GM12878 (cell line): ENCODE data around the gene FILIP1L. TPM values are rescaled to one million over a fixed set of nuclear protein-coding genes. Genes with fewer than 3 reads are reported as not detected.

ENCODE experiments used
- CEBPB ChIP-seq, 2 experiments: fragments of 150-350 bp in 1 of 2; IDR thresholded peaks; 2 replicates each; pipeline ENCODE4 v1.6.1; 2012 to 2014; ENCODE audit warnings: low read depth in 2 of 2, low read length in 2 of 2, borderline replicate concordance in 1 of 2, inconsistent platforms in 1 of 2
- EGR1 ChIP-seq, 2 experiments: IDR thresholded peaks; 1 replicate in 1 of 2; 2 replicates in 1 of 2; pipeline ENCODE4 v1.6.1; 2011 to 2012; ENCODE audit warnings: low read depth in 2 of 2, low read length in 2 of 2, borderline replicate concordance in 1 of 2, mild to moderate bottlenecking in 1 of 2, moderate library complexity in 1 of 2
- GABPA ChIP-seq: IDR thresholded peaks from 2 replicates; pipeline ENCODE4 v1.6.1; 2014; ENCODE audit warnings: antibody characterized with exemption, low read depth, mild to moderate bottlenecking, inconsistent platforms
- GATAD2B ChIP-seq: fragments of 450-650 bp; conservative IDR thresholded peaks from 2 replicates; pipeline ENCODE4 v1.6.1; 2017; ENCODE audit warnings: low read depth, mild to moderate bottlenecking, moderate library complexity
- HDAC2 ChIP-seq: fragments of 200-600 bp; sonication (generic); IDR thresholded peaks from 2 replicates; pipeline ENCODE4 v1.6.1; 2017
- IKZF2 ChIP-seq, 2 experiments: fragments of 450-650 bp; IDR thresholded peaks; 2 replicates each; pipeline ENCODE4 v1.6.1; 2017; ENCODE audit warnings: mild to moderate bottlenecking in 2 of 2, moderate library complexity in 2 of 2
- MEF2A ChIP-seq: IDR thresholded peaks from 2 replicates; pipeline ENCODE4 v1.6.1; 2011; ENCODE audit warnings: low read depth, mild to moderate bottlenecking, low read length, moderate library complexity; ENCODE audit not compliant: insufficient read depth
- MYB ChIP-seq: fragments of 150-350 bp; IDR thresholded peaks from 2 replicates; pipeline ENCODE4 v1.6.1; 2014; ENCODE audit warnings: mild to moderate bottlenecking, low read depth, low read length, borderline replicate concordance
- POLR2AphosphoS2 ChIP-seq: IDR thresholded peaks from 2 replicates; pipeline ENCODE4 v1.6.1; 2011; ENCODE audit warnings: low read depth, mild to moderate bottlenecking, low read length, improper control_type of control experiment, moderate library complexity
- RELA ChIP-seq: fragments of 450-650 bp; IDR thresholded peaks from 2 replicates; pipeline ENCODE4 v1.8.0; 2014; ENCODE audit warnings: borderline replicate concordance; ENCODE audit not compliant: partially characterized antibody
- SMAD5 ChIP-seq: IDR thresholded peaks from 2 replicates; pipeline ENCODE4 v1.6.1; 2016; ENCODE audit warnings: antibody characterized with exemption, low read depth
- SRF ChIP-seq, 2 experiments: IDR thresholded peaks; 2 replicates each; pipeline ENCODE4 v1.6.1; 2011; ENCODE audit warnings: low read depth in 2 of 2, low read length in 2 of 2, mild to moderate bottlenecking in 1 of 2, moderate library complexity in 1 of 2
- STAT1 ChIP-seq: fragments of 450-650 bp; conservative IDR thresholded peaks from 2 replicates; pipeline ENCODE4 v1.6.1; 2014; ENCODE audit warnings: antibody characterized with exemption, mild to moderate bottlenecking
- WRNIP1 ChIP-seq: IDR thresholded peaks from 2 replicates; pipeline ENCODE4 v1.6.1; 2011; ENCODE audit warnings: low read depth, low read length, improper control_type of control experiment, borderline replicate concordance
- ZNF384 ChIP-seq: IDR thresholded peaks from 2 replicates; pipeline ENCODE4 v1.6.1; 2012; ENCODE audit warnings: low read depth, mild to moderate bottlenecking, low read length, improper control_type of control experiment, borderline replicate concordance
- ZZZ3 ChIP-seq: IDR thresholded peaks from 2 replicates; pipeline ENCODE4 v1.6.1; 2011; ENCODE audit warnings: low read depth; ENCODE audit not compliant: control insufficient read depth, insufficient read length
- polyA plus RNA-seq, 11 experiments: library from polyadenylated mRNA; depleted of rRNA in 4 of 11; unstranded in 6 of 11; stranded (reverse) in 5 of 11; fragments of >200 nt; fragmentation: Nextera tagmentation in 4 of 11; fragmentation: Illumina TruSeq in 1 of 11; extraction: Ambion mirVana in 4 of 11; extraction: Trizol in 1 of 11; gene quantifications; 1 replicate in 1 of 11; 2 replicates in 10 of 11; pipeline versions ENCODE4 v1.2.1 to v1.2.3, GENCODE V29; 2011 to 2016; ENCODE audit warnings: inconsistent platforms in 2 of 11, missing spikeins in 2 of 11, low read depth in 1 of 11
- total RNA-seq, 4 experiments: library from RNA; depleted of rRNA in 3 of 4; stranded (reverse); fragments of >200 nt in 3 of 4; fragmentation: Illumina TruSeq in 1 of 4; extraction: Trizol in 1 of 4; gene quantifications; 2 replicates each; pipeline versions ENCODE4 v1.2.1 to v1.2.3, GENCODE V29; 2013 to 2021
- TF ChIP-seq, protein P1 (sequence below): fragments of 150-350 bp; IDR thresholded peaks from 2 replicates; pipeline ENCODE4 v1.6.1; 2014; ENCODE audit warnings: mild to moderate bottlenecking, low read depth, low read length
- TF ChIP-seq, protein P2 (sequence below): IDR thresholded peaks from 2 replicates; pipeline ENCODE4 v1.6.1; 2012; ENCODE audit warnings: low read depth, low read length, improper control_type of control experiment
- TF ChIP-seq, protein P3 (sequence below): fragments of 450-650 bp; IDR thresholded peaks from 2 replicates; pipeline ENCODE4 v1.6.1; 2016; ENCODE audit warnings: mild to moderate bottlenecking, moderate library complexity, borderline replicate concordance
- TF ChIP-seq, protein P4 (sequence below): IDR thresholded peaks from 2 replicates; pipeline ENCODE4 v1.6.1; 2012; ENCODE audit warnings: mild to moderate bottlenecking, low read depth, low read length

The FILIP1L gene
- total and polyA plus RNA-seq, 10 of the 15 experiments (the other 5 are each of a cell fraction or from before 2014, with no cell fraction given) = 0.24 to 6.1 (median 3.5) TPM

DNA sequence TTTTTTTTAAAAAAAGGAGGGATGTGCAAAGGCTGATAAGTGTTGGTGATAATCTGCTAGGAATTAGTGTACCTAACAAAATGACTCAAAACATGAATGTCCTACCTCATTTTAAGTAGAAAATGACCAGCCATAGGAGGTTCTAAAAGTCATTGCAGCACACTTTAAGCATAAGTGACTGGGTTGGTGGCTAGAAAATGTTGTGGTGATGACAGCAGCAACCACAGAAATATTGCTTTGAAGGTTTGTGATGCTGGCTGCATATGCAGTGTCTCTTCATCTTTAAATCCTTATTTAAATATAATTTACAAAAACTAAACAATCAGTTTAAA lies 241.4 kb downstream of the FILIP1L start (continued):
- TF ChIP-seq MEF2A (no peak; the same call in 1 of the 2 replicates), HDAC2 (no peak), ZZZ3 (no peak), CEBPB (IDR thresholded peaks at IDR 0.05; ENCODE audit: borderline replicate concordance in 1 of 2, low read depth in 2 of 2, low read length in 2 of 2) (no peak), IKZF2 (IDR thresholded peaks at IDR 0.05) (peak; percentile 69 to 77; a peak in 3 of 4 replicates), MYB (no peak), STAT1 (no peak), SMAD5 (no peak), SRF (IDR thresholded peaks at IDR 0.05; ENCODE audit: low read depth in 2 of 2, low read length in 2 of 2) (0 out of 4 replicates have a peak, but pooled peaks of 1 of the 2 experiments have one; percentile 37), POLR2AphosphoS2 (no peak), EGR1 (IDR thresholded peaks at IDR 0.05; ENCODE audit: borderline replicate concordance in 1 of 2, low read depth in 2 of 2, low read length in 2 of 2) (no peak), ZNF384 (0 out of 2 replicates have a peak, but pooled peaks have one; percentile 19), WRNIP1 (no peak), RELA (peak; percentile 51), GATAD2B (no peak), GABPA (peak; percentile 65; the same call in 1 of the 2 replicates)
- TF ChIP-seq, protein P1, sequence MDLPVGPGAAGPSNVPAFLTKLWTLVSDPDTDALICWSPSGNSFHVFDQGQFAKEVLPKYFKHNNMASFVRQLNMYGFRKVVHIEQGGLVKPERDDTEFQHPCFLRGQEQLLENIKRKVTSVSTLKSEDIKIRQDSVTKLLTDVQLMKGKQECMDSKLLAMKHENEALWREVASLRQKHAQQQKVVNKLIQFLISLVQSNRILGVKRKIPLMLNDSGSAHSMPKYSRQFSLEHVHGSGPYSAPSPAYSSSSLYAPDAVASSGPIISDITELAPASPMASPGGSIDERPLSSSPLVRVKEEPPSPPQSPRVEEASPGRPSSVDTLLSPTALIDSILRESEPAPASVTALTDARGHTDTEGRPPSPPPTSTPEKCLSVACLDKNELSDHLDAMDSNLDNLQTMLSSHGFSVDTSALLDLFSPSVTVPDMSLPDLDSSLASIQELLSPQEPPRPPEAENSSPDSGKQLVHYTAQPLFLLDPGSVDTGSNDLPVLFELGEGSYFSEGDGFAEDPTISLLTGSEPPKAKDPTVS = no peak
- TF ChIP-seq, protein P2, sequence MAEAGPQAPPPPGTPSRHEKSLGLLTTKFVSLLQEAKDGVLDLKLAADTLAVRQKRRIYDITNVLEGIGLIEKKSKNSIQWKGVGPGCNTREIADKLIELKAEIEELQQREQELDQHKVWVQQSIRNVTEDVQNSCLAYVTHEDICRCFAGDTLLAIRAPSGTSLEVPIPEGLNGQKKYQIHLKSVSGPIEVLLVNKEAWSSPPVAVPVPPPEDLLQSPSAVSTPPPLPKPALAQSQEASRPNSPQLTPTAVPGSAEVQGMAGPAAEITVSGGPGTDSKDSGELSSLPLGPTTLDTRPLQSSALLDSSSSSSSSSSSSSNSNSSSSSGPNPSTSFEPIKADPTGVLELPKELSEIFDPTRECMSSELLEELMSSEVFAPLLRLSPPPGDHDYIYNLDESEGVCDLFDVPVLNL = no peak
- TF ChIP-seq, protein P3, sequence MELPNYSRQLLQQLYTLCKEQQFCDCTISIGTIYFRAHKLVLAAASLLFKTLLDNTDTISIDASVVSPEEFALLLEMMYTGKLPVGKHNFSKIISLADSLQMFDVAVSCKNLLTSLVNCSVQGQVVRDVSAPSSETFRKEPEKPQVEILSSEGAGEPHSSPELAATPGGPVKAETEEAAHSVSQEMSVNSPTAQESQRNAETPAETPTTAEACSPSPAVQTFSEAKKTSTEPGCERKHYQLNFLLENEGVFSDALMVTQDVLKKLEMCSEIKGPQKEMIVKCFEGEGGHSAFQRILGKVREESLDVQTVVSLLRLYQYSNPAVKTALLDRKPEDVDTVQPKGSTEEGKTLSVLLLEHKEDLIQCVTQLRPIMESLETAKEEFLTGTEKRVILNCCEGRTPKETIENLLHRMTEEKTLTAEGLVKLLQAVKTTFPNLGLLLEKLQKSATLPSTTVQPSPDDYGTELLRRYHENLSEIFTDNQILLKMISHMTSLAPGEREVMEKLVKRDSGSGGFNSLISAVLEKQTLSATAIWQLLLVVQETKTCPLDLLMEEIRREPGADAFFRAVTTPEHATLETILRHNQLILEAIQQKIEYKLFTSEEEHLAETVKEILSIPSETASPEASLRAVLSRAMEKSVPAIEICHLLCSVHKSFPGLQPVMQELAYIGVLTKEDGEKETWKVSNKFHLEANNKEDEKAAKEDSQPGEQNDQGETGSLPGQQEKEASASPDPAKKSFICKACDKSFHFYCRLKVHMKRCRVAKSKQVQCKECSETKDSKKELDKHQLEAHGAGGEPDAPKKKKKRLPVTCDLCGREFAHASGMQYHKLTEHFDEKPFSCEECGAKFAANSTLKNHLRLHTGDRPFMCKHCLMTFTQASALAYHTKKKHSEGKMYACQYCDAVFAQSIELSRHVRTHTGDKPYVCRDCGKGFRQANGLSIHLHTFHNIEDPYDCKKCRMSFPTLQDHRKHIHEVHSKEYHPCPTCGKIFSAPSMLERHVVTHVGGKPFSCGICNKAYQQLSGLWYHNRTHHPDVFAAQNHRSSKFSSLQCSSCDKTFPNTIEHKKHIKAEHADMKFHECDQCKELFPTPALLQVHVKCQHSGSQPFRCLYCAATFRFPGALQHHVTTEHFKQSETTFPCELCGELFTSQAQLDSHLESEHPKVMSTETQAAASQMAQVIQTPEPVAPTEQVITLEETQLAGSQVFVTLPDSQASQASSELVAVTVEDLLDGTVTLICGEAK = no peak
- TF ChIP-seq, protein P4, sequence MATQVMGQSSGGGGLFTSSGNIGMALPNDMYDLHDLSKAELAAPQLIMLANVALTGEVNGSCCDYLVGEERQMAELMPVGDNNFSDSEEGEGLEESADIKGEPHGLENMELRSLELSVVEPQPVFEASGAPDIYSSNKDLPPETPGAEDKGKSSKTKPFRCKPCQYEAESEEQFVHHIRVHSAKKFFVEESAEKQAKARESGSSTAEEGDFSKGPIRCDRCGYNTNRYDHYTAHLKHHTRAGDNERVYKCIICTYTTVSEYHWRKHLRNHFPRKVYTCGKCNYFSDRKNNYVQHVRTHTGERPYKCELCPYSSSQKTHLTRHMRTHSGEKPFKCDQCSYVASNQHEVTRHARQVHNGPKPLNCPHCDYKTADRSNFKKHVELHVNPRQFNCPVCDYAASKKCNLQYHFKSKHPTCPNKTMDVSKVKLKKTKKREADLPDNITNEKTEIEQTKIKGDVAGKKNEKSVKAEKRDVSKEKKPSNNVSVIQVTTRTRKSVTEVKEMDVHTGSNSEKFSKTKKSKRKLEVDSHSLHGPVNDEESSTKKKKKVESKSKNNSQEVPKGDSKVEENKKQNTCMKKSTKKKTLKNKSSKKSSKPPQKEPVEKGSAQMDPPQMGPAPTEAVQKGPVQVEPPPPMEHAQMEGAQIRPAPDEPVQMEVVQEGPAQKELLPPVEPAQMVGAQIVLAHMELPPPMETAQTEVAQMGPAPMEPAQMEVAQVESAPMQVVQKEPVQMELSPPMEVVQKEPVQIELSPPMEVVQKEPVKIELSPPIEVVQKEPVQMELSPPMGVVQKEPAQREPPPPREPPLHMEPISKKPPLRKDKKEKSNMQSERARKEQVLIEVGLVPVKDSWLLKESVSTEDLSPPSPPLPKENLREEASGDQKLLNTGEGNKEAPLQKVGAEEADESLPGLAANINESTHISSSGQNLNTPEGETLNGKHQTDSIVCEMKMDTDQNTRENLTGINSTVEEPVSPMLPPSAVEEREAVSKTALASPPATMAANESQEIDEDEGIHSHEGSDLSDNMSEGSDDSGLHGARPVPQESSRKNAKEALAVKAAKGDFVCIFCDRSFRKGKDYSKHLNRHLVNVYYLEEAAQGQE = no peak; the same call in 1 of the 2 replicates
